Activated CD4-positive, alpha-beta T cell treated with anti-CD3 and anti-CD28 coated beads, Interleukin-2, amount 50 U/mL, for 24 hours (primary cell): ENCODE results near the gene RGS7.

Experiments used
- DNase-seq, 2 donors: peaks; one replicate each; pipeline ENCODE4 v3.0.0-alpha.2; 2020; ENCODE audit warnings: low read depth in 1 of 2, low spot score in 1 of 2

The RGS7 gene

GRCh38 chr1:241356519-241357365 is at the start of gene RGS7:
TSS of gene RGS7 (minus strand) at chr1:241357205.
- DNase-seq = no peak

GRCh38 chr1:241406421-241406820 is 49.4 kb upstream of the RGS7 start:
- no peak for DNase-seq

DNA sequence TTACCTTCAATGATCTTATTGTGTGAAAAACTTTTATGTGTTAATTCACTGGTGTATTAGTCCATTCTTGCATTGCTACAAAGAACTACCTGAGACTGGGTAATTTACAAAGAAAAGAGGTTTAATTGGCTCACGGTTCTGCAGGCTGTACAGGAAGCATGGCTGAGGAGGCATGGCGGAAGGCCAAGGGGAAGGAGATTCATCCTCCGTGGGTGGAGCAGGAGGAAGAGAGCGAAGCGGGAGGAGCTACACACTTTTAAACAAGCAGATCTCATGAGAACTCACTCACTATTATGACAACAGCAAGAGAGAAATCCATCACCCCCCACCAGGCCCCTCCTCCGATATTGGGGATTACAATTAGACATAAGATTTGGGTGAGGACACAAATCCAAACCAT is 44.2 kb upstream of the RGS7 start:
- no peak for DNase-seq

GRCh38 chr1:241396747-241397681 is 40.0 kb upstream of the RGS7 start:
- no peak for DNase-seq

DNA sequence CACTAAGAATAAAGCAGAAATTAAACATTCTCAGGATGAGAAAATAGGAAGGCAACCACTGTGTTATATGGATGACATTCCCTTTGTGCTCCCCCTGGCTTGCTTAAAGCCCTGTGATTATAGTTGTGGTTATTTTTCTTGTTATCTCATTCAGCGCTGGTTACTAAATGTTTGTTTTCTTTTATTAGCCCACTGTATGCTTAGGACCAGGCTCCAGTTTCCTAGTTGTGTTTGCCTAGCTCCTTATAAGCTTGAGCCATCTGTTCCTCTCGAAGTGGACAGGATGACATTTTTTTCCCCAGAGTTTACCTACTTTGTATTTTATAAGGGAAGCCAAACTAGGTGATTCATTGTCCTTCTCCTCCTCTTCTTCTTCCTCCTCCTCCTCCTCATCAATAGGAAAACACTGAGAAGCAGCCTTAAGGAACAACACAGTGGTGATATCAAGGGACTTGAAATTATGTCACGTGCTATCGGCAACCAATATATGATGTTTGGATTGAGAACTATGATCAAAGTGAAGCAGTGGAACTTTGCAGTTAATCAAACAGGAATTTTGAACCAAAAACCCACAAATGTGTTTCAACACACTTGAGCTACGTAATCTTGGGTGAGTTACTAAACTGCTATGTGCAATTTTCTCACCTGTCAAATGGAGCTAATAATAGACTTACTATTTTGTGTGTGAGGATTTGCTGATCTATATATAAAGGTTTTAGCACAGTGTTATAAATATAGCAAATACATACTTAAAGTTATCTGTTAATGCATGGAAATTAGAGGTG is 35.1 kb upstream of the RGS7 start:
- DNase-seq = no peak

GRCh38 chr1:241390526-241390925 is 33.5 kb upstream of the RGS7 start:
- no peak for DNase-seq

- DNase-seq = no peak
Observed at GRCh38 chr1:241389400-241389799, 32.4 kb upstream of the RGS7 start.

DNA sequence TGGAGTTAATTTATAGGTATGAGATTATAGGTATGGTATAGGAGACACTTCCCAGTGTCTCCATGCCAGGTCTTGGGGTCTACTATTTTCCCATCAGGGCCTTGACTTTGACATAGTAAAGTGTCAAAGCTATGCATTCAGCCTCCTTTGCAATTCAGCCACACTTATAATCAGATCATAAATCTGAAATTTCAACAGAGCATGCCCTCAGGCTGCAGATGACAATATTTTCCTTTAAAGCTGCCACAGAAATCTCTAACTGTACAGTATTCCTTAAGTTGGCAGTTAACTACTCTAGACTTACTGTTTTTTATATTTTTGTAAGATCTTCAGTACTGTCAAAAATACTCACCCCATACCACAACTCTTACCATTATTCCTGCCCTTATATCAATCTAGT is 30.2 kb upstream of the RGS7 start:
- DNase-seq = no peak

GRCh38 chr1:241376701-241377100 is 19.7 kb upstream of the RGS7 start:
- DNase-seq = no peak

DNA sequence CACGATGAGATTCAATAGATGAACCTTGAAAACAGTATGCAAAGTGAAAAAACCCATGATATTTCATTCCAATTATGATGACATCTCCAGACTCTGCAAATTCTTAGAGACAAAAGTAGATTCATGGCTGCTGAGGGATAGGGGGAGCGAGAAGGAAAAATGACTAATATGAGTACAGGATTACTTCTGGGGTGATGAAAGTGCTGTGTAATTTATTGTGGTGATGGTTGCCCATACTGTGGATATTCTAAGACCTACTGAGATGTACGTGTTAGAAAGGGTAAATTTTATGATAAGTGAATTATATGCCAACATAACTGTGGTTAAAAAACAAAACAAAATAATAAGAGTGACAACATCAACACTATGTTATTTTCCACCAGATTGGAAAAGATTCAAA is 18.9 kb upstream of the RGS7 start:
- DNase-seq = no peak

DNA sequence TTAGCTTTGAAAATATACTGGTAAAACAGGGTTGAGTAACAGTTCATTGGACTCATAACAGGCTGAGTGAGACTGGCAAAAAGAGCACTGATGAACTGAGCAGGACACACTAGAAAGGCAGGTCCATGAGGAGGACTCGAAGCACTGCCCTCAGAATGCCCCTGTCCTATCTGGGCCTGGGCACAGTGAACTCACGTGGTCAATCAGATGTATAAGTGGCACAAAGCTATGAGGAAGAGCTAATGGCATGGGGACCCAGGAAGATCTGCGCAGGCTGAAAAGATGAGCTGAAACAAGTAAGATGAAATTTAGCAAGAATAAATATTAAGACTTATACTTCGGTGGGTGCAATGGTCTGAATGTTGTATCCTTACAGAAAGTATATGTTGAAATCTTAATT is 9.2 kb upstream of the RGS7 start:
- no peak for DNase-seq

DNA sequence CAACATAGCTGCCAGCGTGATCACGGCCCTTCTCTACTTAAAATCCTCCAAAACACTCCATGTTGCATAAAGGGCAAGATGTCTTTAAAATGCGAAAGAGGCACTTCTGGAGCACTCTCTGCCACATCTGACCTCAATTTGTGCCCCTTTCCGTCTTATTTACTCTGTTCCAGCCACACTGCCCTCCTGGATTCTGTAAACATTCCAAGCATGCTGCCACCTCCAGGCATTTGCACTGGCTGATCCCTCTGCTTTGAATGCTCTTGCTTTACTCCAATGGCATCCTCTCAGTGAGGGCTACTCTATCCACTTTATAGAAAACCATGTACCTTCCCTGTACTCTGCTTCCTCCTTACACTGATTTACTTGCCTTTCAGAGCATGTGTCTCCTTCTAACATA is 5.3 kb upstream of the RGS7 start:
- DNase-seq = no peak

DNA sequence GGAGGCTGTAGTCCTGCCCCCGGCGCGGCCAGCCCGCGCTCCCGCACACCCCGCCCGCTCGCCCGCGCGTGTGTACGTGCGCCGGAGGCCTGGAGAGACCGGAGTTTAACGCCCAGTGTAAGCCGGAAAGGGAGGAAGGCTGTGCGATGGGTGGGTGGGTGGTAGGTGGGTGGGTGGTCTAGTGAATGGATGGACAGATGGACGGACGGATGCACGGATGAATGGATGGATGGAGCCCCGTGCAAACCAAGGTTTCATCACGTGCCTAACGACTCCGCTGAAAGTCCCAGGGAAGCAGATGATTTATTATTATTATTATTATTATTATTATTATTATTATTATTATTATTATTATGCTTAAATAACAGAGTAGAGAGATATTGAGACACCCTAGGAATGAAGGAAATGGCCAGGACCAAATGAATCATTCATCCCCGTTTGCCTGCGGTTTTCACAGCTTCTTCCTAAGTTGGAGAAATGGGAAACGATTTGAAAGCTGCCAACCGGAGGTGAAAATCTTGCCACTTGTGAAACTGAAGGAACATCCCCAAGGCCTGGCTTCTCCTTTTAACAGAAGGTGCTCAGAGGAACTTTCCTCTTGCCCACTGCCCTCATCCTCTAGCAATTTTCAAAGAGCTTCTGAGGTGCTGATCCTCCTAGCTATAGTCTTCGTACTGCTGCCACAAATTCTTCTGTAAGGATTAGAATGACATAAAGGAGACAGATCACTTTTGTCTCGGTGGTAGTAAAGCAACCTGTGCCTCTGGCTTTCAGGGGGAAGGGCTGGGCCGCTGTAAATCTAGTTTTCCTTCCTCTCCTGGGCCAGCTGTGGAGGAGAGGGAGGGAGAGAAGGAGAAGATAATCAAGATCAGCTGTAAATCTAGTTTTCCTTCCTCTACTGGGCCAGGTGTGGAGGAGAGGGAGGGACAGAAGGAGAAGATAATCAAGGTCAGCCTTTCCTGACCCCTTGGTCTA is 648 bp upstream of the RGS7 start:
- no peak for DNase-seq

DNA sequence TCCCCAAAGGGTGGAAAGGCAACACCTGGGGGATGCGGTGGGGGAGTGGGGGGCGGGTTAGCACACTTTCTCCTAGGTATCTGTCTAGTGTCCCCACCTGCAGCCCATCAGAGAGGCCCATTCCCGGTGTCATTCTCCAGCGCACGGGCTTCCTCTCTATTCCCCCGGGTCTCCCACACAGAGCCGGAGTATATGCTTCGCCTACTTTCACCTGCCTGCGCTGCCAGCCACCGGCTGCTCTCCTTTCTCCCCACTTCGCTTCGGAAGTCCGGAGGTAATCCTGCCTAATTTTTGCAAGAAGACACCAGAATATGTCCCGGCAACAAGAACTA is 852 bp downstream of the RGS7 start:
- DNase-seq = no peak

DNA sequence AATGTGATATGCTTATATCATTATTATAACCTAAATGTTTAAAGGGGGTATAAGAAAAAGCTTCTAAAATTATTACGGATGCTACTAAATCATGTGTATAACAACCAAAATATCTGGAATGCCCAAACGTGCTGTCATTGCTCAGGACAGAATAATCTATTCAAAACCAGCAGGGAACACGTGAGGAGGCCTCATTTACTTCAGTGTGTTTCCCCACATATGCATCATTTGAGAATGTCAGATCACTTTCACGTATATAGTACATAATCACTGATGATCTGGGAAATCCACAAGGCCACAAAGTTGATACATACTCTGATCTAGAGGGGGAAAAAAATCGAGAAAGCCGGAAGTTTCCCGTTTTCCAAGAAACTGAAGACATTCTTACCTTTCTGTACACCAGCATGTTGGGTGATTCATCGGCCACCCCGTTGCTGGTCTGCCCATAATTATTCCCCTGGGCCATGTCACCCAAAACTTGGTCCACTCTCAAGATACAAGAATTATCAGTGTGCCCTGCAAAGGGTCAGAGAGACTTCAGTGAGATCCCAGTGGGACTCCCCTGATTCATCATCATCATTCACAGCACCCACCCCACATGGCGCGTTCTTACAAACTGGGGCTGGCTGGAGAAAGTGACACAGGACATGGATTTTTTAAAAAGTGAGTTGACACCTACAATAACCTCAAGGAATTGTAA is 1.5 kb downstream of the RGS7 start:
- DNase-seq = no peak

DNA sequence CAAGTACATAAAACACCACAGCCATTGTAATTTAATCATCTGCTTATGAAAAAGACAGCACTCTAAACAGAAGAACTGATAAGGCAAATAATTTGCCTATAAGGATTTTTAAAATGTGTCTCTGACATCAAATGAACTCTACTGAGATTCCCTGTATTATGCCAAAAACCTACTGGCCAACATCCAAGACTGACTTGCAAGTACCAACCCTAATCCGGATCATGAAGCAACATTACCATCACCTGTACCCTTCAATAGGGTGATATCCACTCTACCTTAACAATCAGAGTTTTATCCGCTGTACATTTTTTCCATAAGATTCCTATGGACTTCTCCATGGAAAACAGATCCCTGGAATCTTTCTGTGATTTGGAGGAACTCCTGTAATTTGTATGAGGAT is 4.6 kb downstream of the RGS7 start:
- no peak for DNase-seq

DNA sequence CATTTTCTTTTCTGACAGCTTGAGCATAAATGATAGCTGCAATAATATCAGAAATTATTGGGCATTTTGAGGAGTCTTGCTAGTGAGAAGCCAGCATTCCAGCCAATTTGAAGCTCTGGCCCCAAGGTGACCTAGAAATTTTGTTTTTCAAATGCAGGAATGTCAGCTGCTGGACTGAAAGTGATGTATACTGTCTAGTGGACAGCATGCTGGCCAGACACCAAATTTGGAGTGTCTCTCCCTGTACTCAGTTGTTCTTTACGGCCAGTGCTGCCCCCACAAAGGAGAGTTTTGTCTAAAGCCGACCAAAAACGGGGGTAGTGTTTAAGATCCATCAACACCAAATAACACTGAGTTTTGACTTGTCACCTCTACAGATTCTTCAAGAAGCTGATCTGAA is 5.2 kb downstream of the RGS7 start:
- DNase-seq = no peak

DNA sequence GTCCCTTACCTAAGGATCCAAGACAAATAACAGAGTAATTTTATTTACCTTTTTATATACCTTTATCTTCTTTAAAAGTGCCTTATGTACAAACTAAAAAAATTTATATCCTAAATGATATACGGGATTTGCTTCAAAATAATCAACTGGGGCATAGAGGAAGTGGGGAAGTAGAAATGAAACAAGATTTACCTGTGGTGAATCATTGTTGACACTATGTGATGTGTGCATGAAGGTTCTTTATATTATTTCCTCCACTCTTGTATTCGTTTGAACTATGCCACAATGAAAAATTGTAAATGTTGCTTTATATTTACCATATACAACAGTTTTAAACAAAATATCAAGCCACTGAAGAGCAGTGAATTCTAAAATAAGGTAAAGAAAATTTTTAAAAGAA is 13.0 kb downstream of the RGS7 start:
- no peak for DNase-seq

GRCh38 chr1:241336335-241336734 is 20.7 kb downstream of the RGS7 start:
- DNase-seq = no peak

GRCh38 chr1:241332987-241333386 is 24.0 kb downstream of the RGS7 start:
- no peak for DNase-seq
